GM13976 (cell line): ENCODE data around the gene CPA4.

Experiments used
- DNase-seq: peaks from one replicate; pipeline ENCODE4 v3.0.0; 2012; ENCODE audit warnings: low spot score
- CTCF ChIP-seq: IDR thresholded peaks from 2 replicates; pipeline ENCODE4 v1.5.1; 2012; ENCODE audit warnings: borderline replicate concordance, mild to moderate bottlenecking; ENCODE audit not compliant: insufficient read depth; ENCODE audit errors: extremely low read depth, missing control alignments, control extremely low read depth
- in situ Hi-C: fragments of 300-500 bp; cut with MboI; formaldehyde crosslinking; loops from one replicate; pipeline ENCODE4 v1.12.0; 2022; ENCODE audit warnings: low sequenced_read_pairs, mixed read lengths, inconsistent platforms; ENCODE audit not compliant: unreplicated experiment

CPA4 gene

GRCh38 chr7:130276796-130277762 is 15.9 kb upstream of the CPA4 start:
- in situ Hi-C loops, result no loop called here
- no peak for TF ChIP-seq CTCF
- DNase-seq, result no peak

- in situ Hi-C loops, result no loop called here
- DNase-seq, result no peak
- no peak for TF ChIP-seq CTCF
Measured at GRCh38 chr7:130277763-130278643, 15.0 kb upstream of the CPA4 start.

GRCh38 chr7:130278860-130279259 is 14.1 kb upstream of the CPA4 start:
- no peak for DNase-seq
- in situ Hi-C loops, result no loop called here
- no peak for TF ChIP-seq CTCF

GRCh38 chr7:130279286-130279685 is 13.7 kb upstream of the CPA4 start:
- in situ Hi-C loops, result no loop called here
- no peak for TF ChIP-seq CTCF
- no peak for DNase-seq

- in situ Hi-C loops, result no loop called here
Measured at GRCh38 chr7:130279906-130280305, 13.1 kb upstream of the CPA4 start.

GRCh38 chr7:130281260-130281659 is 11.7 kb upstream of the CPA4 start:
- in situ Hi-C loops, result no loop called here
- TF ChIP-seq CTCF, result no peak
- DNase-seq, result no peak

More at GRCh38 chr7:130279906-130280305, 13.1 kb upstream of the CPA4 start:
- no peak for DNase-seq
- TF ChIP-seq CTCF, result no peak
